Measurements from ENCODE around the gene ABTB1.

ABTB1 gene

GRCh38 chr3:127698286-127698685, 25.5 kb downstream of the ABTB1 start:
- Histone ChIP-seq H3K4me3 (replicated peaks; ENCODE audit: low read depth, low read length) (no peak overlapping the region), H3K27me3 (replicated peaks; ENCODE audit: control insufficient read depth, insufficient read depth, low read length) (no peaks in the 10 kb centered on the region), H3K36me3 (ENCODE audit: control insufficient read depth, insufficient read depth, low read length) (peaks cover 35% of the 10 kb centered on the region)
- TF ChIP-seq CTCF (IDR thresholded peaks at IDR 0.05; ENCODE audit: insufficient read depth, low read length, poor library complexity, severe bottlenecking) = no peak
- DNase-seq (ENCODE audit: extremely low read depth, insufficient read length) = no peak

GRCh38 chr3:127698691-127699415, 26.1 kb downstream of the ABTB1 start:
- Histone ChIP-seq H3K4me3 (replicated peaks; ENCODE audit: low read depth, low read length) (no peak overlapping the region), H3K27me3 (replicated peaks; ENCODE audit: control insufficient read depth, insufficient read depth, low read length) (no peaks in the 10 kb centered on the region), H3K36me3 (ENCODE audit: control insufficient read depth, insufficient read depth, low read length) (peaks cover 32% of the 10 kb centered on the region)
- no peak for DNase-seq (ENCODE audit: extremely low read depth, insufficient read length)
- no peak for TF ChIP-seq CTCF (IDR thresholded peaks at IDR 0.05; ENCODE audit: insufficient read depth, low read length, poor library complexity, severe bottlenecking)

- Histone ChIP-seq H3K4me3 (replicated peaks; ENCODE audit: low read depth, low read length) (no peak overlapping the region), H3K36me3 (ENCODE audit: control insufficient read depth, insufficient read depth, low read length) (peaks cover 29% of the 10 kb centered on the region), H3K27me3 (replicated peaks; ENCODE audit: control insufficient read depth, insufficient read depth, low read length) (no peaks in the 10 kb centered on the region)
- TF ChIP-seq CTCF (IDR thresholded peaks at IDR 0.05; ENCODE audit: insufficient read depth, low read length, poor library complexity, severe bottlenecking) = no peak
- no peak for DNase-seq (ENCODE audit: extremely low read depth, insufficient read length)
These were observed 26.9 kb downstream of the ABTB1 start for GRCh38 chr3:127699416-127700300.

- H3K36me3 ChIP-seq (ENCODE audit: control insufficient read depth, insufficient read depth, low read length) = peaks cover 24% of the 10 kb centered on the region
- no peak overlapping the region for H3K4me3 ChIP-seq (replicated peaks; ENCODE audit: low read depth, low read length)
- no peak for DNase-seq (ENCODE audit: extremely low read depth, insufficient read length)
- no peak for TF ChIP-seq CTCF (IDR thresholded peaks at IDR 0.05; ENCODE audit: insufficient read depth, low read length, poor library complexity, severe bottlenecking)
- no peaks in the 10 kb centered on the region for H3K27me3 ChIP-seq (replicated peaks; ENCODE audit: control insufficient read depth, insufficient read depth, low read length)
These were observed 27.7 kb downstream of the ABTB1 start for GRCh38 chr3:127700406-127700805.

GRCh38 chr3:127701280-127701911, 28.6 kb downstream of the ABTB1 start:
- no peak overlapping the region for H3K4me3 ChIP-seq (replicated peaks; ENCODE audit: low read depth, low read length)
- no peak for TF ChIP-seq CTCF (IDR thresholded peaks at IDR 0.05; ENCODE audit: insufficient read depth, low read length, poor library complexity, severe bottlenecking)
- DNase-seq (ENCODE audit: extremely low read depth, insufficient read length) = no peak
- H3K27me3 ChIP-seq (replicated peaks; ENCODE audit: control insufficient read depth, insufficient read depth, low read length) = no peaks in the 10 kb centered on the region
- peaks cover 29% of the 10 kb centered on the region for H3K36me3 ChIP-seq (ENCODE audit: control insufficient read depth, insufficient read depth, low read length)
